HFFc6 (cell line): Measurements from ENCODE around the gene MYL12B. TPM values are rescaled to one million over a fixed set of nuclear protein-coding genes. Genes with fewer than 3 reads are reported as not detected.
A peak's percentile ranks its signal among the peaks of the same experiment; 100 is the strongest.

Experiments
- DNase-seq: peaks from one replicate; pipeline ENCODE4 v3.0.0-alpha.2; 2018
- H3K27ac Mint-ChIP-seq: 2 replicates; pipeline ENCODE4 v1.8.0; 2020; ENCODE audit warnings: mild to moderate bottlenecking, mixed read lengths
- H3K27me3 Mint-ChIP-seq: 2 replicates; pipeline ENCODE4 v1.8.0; 2021; ENCODE audit warnings: mild to moderate bottlenecking, moderate library complexity, mixed read lengths; ENCODE audit not compliant: insufficient read depth
- H3K36me3 Mint-ChIP-seq: 2 replicates; pipeline ENCODE4 v1.8.0; 2021; ENCODE audit warnings: low read depth, mixed read lengths
- H3K4me1 Mint-ChIP-seq: 2 replicates; pipeline ENCODE4 v1.8.0; 2020; ENCODE audit warnings: low read depth, mixed read lengths
- H3K4me3 Mint-ChIP-seq: 2 replicates; pipeline ENCODE4 v1.8.0; 2020; ENCODE audit warnings: mild to moderate bottlenecking, moderate library complexity, mixed read lengths
- H3K9me3 Mint-ChIP-seq: 2 replicates; pipeline ENCODE4 v1.8.0; 2020; ENCODE audit warnings: mild to moderate bottlenecking, mixed read lengths
- long read RNA-seq: library from polyadenylated mRNA; unstranded; transcript quantifications from one replicate; pipeline ENCODE4 v2.0.0, GENCODE V29; 2019
- total RNA-seq, 6 experiments: library from RNA; stranded (reverse); fragmentation: NEBNext Ultra II Directional; extraction: Animal tissue kit (Norgen Biotek cat#: 25700); gene quantifications; 2 replicates in 1 of 6; 3 replicates in 5 of 6; pipeline ENCODE4 v1.2.3, GENCODE V29; 2021
- TF ChIP-seq, protein P1 (sequence below): fragments of 200-600 bp; sonication (generic); IDR thresholded peaks from 2 replicates; pipeline ENCODE4 v1.5.0; 2021; ENCODE audit warnings: antibody characterized with exemption, mild to moderate bottlenecking

Gene MYL12B
- total RNA-seq: 100 to 1,000 TPM; 590 to 686 (median 637) TPM
- long read RNA-seq, transcript MYL12B-201 (4 exons, 1,210 nt): major isoform, 808 of 895 reads
- long read RNA-seq, partial matches to known transcripts: 84 of 895 reads
- long read RNA-seq, other reads (novel, unspliced or antisense): 2 of 895 reads

GRCh38 chr18:3261373-3262233 lies at the start of gene MYL12B:
Gene MYL12B (plus strand): TSS chr18:3262133. CDS start chr18:3272899, 10,766 bp downstream.
- Mint-ChIP-seq H3K9me3 (no peaks in the 10 kb centered on the region), H3K27ac (peak within 1 kb of the TSS; percentile 97), H3K27me3 (no peaks in the 10 kb centered on the region), H3K4me1 (peaks cover 73% of the 10 kb centered on the region), H3K4me3 (peak within 1 kb of the TSS; percentile 97), H3K36me3 (peaks cover 54% of the 10 kb centered on the region)
- TF ChIP-seq, protein P1, sequence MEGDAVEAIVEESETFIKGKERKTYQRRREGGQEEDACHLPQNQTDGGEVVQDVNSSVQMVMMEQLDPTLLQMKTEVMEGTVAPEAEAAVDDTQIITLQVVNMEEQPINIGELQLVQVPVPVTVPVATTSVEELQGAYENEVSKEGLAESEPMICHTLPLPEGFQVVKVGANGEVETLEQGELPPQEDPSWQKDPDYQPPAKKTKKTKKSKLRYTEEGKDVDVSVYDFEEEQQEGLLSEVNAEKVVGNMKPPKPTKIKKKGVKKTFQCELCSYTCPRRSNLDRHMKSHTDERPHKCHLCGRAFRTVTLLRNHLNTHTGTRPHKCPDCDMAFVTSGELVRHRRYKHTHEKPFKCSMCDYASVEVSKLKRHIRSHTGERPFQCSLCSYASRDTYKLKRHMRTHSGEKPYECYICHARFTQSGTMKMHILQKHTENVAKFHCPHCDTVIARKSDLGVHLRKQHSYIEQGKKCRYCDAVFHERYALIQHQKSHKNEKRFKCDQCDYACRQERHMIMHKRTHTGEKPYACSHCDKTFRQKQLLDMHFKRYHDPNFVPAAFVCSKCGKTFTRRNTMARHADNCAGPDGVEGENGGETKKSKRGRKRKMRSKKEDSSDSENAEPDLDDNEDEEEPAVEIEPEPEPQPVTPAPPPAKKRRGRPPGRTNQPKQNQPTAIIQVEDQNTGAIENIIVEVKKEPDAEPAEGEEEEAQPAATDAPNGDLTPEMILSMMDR: peak; percentile 21; the same call in 1 of the 2 replicates
- peak; percentile 80 for DNase-seq

GRCh38 chr18:3212657-3213056 lies 49.3 kb upstream of the MYL12B start:
- no peaks in the 10 kb centered on the region for H3K36me3 Mint-ChIP-seq
- H3K27ac Mint-ChIP-seq: no peak overlapping the region
- H3K9me3 Mint-ChIP-seq: no peaks in the 10 kb centered on the region
- no peak for DNase-seq
- TF ChIP-seq, protein P1: no peak
- H3K4me3 Mint-ChIP-seq: no peak overlapping the region
- peaks cover 17% of the 10 kb centered on the region for H3K4me1 Mint-ChIP-seq
- H3K27me3 Mint-ChIP-seq: peaks cover 18% of the 10 kb centered on the region

DNA sequence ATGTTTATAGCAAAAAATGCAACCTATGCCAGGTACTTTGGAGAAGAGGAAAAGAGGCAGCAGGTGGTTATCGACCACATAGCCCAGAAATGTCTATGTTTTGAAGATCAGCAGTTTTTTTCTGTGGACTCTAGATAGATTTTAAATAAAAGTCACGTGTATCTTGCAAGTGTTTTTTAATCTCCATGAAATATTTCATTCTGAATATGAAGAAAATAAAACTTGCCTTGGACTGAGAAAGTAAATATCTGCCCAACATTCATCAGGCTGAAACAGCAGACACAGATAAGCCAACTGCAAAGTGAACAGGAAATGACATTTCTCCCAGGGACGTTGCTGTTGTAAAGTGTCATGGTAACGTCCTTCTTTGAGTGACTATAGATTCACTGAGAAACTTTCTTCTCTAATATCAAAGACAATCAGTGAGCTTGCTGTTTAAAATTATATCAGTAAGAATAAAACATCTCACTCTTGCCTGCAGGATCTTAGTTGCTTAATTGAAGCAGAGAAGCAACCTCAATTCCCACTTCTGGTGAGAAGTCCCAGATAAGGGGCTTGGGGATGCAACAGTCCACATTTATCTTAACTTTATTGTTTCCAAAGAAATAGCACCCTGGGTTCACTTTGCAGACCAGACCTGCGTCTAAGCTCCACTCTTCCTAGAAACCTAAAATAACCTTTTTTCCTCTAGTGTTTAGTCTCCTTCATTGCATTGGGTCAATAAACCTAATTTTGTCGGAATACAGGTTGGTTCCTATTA lies 48.5 kb upstream of the MYL12B start:
- no peaks in the 10 kb centered on the region for H3K9me3 Mint-ChIP-seq
- H3K27me3 Mint-ChIP-seq: peaks cover 18% of the 10 kb centered on the region
- H3K4me3 Mint-ChIP-seq: no peak overlapping the region
- DNase-seq: no peak
- TF ChIP-seq, protein P1: no peak
- no peak overlapping the region for H3K27ac Mint-ChIP-seq
- peaks cover 16% of the 10 kb centered on the region for H3K4me1 Mint-ChIP-seq
- H3K36me3 Mint-ChIP-seq: no peaks in the 10 kb centered on the region

DNA sequence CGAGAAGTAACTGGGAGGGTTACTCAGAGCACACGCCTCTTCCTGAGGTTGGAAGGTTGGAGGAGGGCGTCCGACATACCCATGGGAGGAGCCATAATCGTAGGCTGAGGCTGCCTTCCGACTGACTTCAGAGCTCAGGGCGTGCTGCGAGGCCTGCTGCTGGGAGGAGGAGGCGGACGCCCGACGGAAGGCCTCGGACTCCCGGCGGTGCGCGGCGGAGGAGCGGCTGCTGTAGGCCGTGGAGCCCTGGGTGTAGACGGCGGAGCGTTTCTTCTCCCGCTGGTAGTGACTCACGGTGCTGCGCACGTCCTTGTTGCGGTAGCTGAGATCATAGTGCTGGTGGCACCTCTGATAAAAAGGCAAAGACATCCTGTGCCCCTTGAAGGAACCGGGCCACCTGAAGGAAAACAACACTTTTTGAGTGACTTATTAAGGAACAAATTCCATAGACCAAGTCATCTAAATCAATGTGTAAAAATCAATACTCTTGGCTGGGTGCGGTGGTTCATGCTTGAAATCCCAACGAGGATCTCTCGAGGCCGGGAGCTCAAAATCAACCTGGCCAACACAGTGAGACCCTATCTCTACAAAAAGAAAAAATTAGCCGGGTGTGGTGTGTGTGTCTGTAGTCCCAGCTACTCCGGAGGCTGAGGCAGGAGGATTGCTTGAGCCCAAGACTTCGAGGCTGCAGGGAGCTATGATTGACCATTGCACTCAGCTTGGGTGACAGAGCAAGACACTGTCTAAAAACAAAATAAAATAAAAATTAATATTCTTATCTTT lies 46.9 kb upstream of the MYL12B start:
- H3K9me3 Mint-ChIP-seq: no peaks in the 10 kb centered on the region
- peaks cover 16% of the 10 kb centered on the region for H3K27me3 Mint-ChIP-seq
- H3K36me3 Mint-ChIP-seq: no peaks in the 10 kb centered on the region
- TF ChIP-seq, protein P1: no peak
- peaks cover 16% of the 10 kb centered on the region for H3K4me1 Mint-ChIP-seq
- H3K4me3 Mint-ChIP-seq: no peak overlapping the region
- H3K27ac Mint-ChIP-seq: no peak overlapping the region
- DNase-seq: no peak

- peaks cover 13% of the 10 kb centered on the region for H3K27me3 Mint-ChIP-seq
These were observed 44.9 kb upstream of the MYL12B start for GRCh38 chr18:3216987-3217386.

More at GRCh38 chr18:3216987-3217386, 44.9 kb upstream of the MYL12B start:
- Mint-ChIP-seq H3K27ac (no peak overlapping the region), H3K4me1 (peaks cover 2% of the 10 kb centered on the region), H3K4me3 (no peak overlapping the region), H3K36me3 (no peaks in the 10 kb centered on the region), H3K9me3 (no peaks in the 10 kb centered on the region)
- TF ChIP-seq, protein P1: no peak
- no peak for DNase-seq
